Common myeloid progenitor, CD34-positive (primary cell): ENCODE data around the gene ADAMTSL2.
A peak's percentile ranks its signal among the peaks of the same experiment; 100 is the strongest.

Experiments
- CTCF ChIA-PET: fragments of 350-600 bp; sonication (Branson Sonifier 250); formaldehyde crosslinking; loops from one replicate; lab custom pipeline; 2021; ENCODE audit warnings: antibody characterized with exemption; lab: Charles Lee
- POLR2A ChIA-PET: fragments of 350-600 bp; sonication (Branson Sonifier 250); formaldehyde crosslinking; loops from one replicate; lab custom pipeline; 2021; ENCODE audit warnings: antibody characterized with exemption; lab: Charles Lee
- DNase-seq, 3 donors: peaks; one replicate each; pipeline versions ENCODE4 v3.0.0 to v3.0.0-alpha.2; 2013
- H3K27ac ChIP-seq, 2 experiments: 1 replicate in 1 of 2; 2 replicates in 1 of 2; pipeline ENCODE4 v1.7.0; 2013; ENCODE audit warnings: inconsistent platforms in 2 of 2, low read length in 2 of 2, mild to moderate bottlenecking in 2 of 2, low read depth in 1 of 2, moderate library complexity in 1 of 2; ENCODE audit not compliant: severe bottlenecking in 2 of 2, insufficient read depth in 1 of 2, poor library complexity in 1 of 2
- H3K27me3 ChIP-seq, 5 experiments: replicated peaks in 2 of 5; 1 replicate in 3 of 5; 2 replicates in 2 of 5; pipeline versions ENCODE4 v1.6.1 to v1.7.0; 2013; ENCODE audit warnings: low read length in 4 of 5, mild to moderate bottlenecking in 2 of 5, moderate library complexity in 2 of 5, inconsistent platforms in 1 of 5; ENCODE audit not compliant: insufficient read depth in 5 of 5, control insufficient read depth in 4 of 5
- H3K36me3 ChIP-seq, 4 experiments: 1 replicate in 2 of 4; 2 replicates in 2 of 4; pipeline versions ENCODE4 v1.6.1 to v1.7.0; 2013; ENCODE audit warnings: low read length in 3 of 4, control low read depth in 1 of 4, mild to moderate bottlenecking in 1 of 4; ENCODE audit not compliant: control insufficient read depth in 4 of 4, insufficient read depth in 4 of 4
- H3K4me1 ChIP-seq, 4 experiments: 1 replicate in 3 of 4; 2 replicates in 1 of 4; pipeline versions ENCODE4 v1.6.1 to v1.7.1; 2013; ENCODE audit warnings: low read length in 3 of 4, mild to moderate bottlenecking in 3 of 4, control low read depth in 1 of 4, inconsistent platforms in 1 of 4, moderate library complexity in 1 of 4; ENCODE audit not compliant: control insufficient read depth in 4 of 4, insufficient read depth in 4 of 4; ENCODE audit errors: control extremely low read depth in 1 of 4
- H3K4me3 ChIP-seq, 7 experiments: 1 replicate in 4 of 7; 2 replicates in 3 of 7; pipeline versions ENCODE4 v1.5.1 to v1.7.0; 2013; ENCODE audit warnings: mild to moderate bottlenecking in 7 of 7, low read length in 6 of 7, moderate library complexity in 6 of 7, inconsistent platforms in 2 of 7, low read depth in 2 of 7, control low read depth in 1 of 7; ENCODE audit not compliant: insufficient read depth in 4 of 7, control insufficient read depth in 1 of 7; ENCODE audit errors: extremely low read depth in 1 of 7
- H3K9me3 ChIP-seq, 5 experiments: 1 replicate in 4 of 5; 2 replicates in 1 of 5; pipeline versions ENCODE4 v1.6.1 to v1.7.1; 2013; ENCODE audit warnings: low read length in 4 of 5, mild to moderate bottlenecking in 2 of 5, inconsistent platforms in 1 of 5, low read depth in 1 of 5, moderate library complexity in 1 of 5; ENCODE audit not compliant: control insufficient read depth in 4 of 5, insufficient read depth in 2 of 5; ENCODE audit errors: control extremely low read depth in 1 of 5
- WGBS: methylation state at CpG from one replicate; pipeline ENCODE4 v1.1.5; 2013; ENCODE audit not compliant: insufficient coverage; 5-methylcytosine and 5-hydroxymethylcytosine counted together

The ADAMTSL2 gene

DNA sequence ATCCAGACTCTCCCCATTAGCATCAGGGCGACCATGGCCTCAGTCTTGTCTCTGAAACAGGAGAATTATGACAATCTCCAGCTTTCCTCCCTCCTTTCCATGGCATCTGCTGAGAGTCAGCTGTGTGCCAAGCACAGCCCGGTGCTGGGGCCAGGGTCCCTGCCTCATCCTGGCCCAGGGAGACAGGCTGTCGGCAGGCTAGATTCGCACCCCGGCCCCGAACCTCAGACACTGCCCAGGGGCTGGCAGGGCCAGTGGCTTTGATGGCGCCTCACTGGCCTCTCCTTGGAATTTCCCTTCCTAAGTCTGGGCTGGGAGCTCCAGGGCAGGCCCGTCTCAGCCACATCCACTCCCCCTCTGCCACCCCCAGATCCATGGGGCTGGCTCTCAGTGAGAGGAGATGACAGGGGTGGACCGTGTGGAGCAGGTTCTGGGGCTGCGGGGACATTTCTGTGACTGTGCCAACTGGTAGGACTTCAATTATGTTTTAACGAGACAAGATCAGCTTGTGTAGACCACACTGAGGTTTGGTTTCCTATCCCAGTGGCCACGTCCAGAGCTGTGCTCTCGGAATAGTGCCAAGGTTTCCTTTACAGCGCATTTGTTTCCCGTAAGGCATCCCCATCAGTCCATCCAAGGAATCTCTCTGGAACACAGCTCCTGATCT is 59.2 kb downstream of the ADAMTSL2 start:
- no peaks in the 10 kb centered on the region for H3K4me1 ChIP-seq
- no peak overlapping the region for H3K27ac ChIP-seq
- WGBS = 87% methylated on average over 13 of the region's 15 CpGs
- H3K36me3 ChIP-seq = no peaks in the 10 kb centered on the region
- ChIA-PET CTCF (no interaction called here), POLR2A (no interaction called here)
- no peak for DNase-seq
- H3K4me3 ChIP-seq = no peak overlapping the region
- H3K27me3 ChIP-seq = peaks cover 0 to 10% (median 0%) of the 10 kb centered on the region in 5 experiments
- peaks cover 3 to 26% (median 20%) of the 10 kb centered on the region in 5 experiments for H3K9me3 ChIP-seq

DNA sequence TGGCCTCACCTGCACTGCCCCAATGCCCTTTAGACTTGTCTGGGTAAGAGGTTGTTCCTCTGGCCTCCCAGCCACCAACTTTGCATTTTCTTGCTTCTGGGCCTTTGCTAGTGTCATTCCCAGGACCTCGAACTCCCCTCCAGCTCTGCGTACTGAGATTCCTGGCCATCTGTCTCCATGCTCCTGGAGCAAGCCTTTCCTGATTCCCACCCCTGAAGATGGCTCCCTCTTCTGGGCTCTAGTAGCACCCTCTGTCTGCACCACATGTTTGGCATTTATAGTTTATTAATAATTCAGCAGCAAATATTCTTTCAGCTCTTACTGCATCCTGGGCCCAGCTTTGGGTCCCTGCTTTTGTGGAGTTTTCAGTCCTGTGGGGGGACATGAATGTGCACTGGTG is 59.8 kb downstream of the ADAMTSL2 start:
- H3K4me3 ChIP-seq = no peak overlapping the region
- no peaks in the 10 kb centered on the region for H3K4me1 ChIP-seq
- H3K27ac ChIP-seq = no peak overlapping the region
- WGBS = no CpG with 5 or more reads among the region's 2 CpGs
- peaks cover 0 to 10% (median 0%) of the 10 kb centered on the region in 5 experiments for H3K27me3 ChIP-seq
- ChIA-PET CTCF (no interaction called here), POLR2A (no interaction called here)
- DNase-seq = no peak
- no peaks in the 10 kb centered on the region for H3K36me3 ChIP-seq
- peaks cover 3 to 30% (median 20%) of the 10 kb centered on the region in 5 experiments for H3K9me3 ChIP-seq

DNA sequence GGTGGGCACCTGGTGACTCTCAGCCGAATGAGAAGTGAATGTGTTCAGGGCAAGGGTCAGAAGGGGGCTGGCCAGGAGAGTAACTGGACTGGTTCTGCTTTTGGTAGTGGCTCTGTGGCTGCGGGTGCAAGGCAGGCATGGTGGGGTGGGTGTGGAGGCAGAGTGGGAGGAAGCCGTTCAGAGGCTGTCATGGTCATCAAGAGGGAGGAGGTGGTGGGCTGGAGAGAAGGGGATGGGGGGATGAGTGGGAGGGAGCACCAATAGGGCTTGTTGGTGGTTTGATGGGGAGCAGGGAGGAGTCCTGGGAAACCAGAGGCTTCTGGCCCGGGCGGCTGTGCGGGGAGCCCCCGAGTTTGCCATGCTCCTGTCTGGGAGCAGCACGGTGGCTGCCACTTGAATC is 61.4 kb downstream of the ADAMTSL2 start:
- Histone ChIP-seq H3K36me3 (no peaks in the 10 kb centered on the region), H3K9me3 (peaks cover 3 to 30% (median 20%) of the 10 kb centered on the region in 5 experiments), H3K27me3 (peaks cover 0 to 1% (median 0%) of the 10 kb centered on the region in 5 experiments), H3K27ac (no peak overlapping the region), H3K4me1 (no peaks in the 10 kb centered on the region), H3K4me3 (no peak overlapping the region)
- CTCF ChIA-PET = no interaction called here
- WGBS = 71% methylated on average over 3 of the region's 8 CpGs
- DNase-seq = no peak
- POLR2A ChIA-PET = no interaction called here

DNA sequence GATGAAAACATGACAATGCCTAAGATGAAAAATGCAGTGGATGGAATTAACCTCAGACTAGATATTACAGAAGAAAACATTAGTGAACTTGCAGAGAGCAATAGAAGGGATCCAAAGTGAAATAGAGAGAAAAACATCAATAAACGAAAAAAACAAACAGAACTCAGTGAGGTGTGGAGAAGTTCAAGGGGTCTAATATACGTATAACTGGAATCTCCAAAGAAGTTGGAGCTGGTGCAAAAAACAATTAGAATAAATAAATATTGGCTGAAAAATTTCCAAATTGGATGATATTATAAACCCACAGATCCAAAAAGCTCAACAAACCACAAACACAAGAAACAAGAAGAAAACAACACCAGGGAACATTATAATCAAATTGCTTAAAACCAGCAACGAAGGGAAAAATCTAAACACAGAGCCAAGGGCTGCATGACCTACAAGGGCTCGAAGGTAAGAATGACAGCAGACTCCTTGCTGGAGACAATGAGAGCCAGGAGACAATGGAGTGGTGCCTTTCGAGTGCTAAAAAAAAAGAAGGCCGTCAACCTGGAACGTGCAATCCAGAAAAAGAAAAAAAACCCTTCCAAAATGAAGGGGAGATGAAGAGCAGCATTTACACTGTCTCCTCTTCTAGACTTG is 62.9 kb downstream of the ADAMTSL2 start:
- peaks cover 0 to 6% (median 2%) of the 10 kb centered on the region in 5 experiments for H3K27me3 ChIP-seq
- no peaks in the 10 kb centered on the region for H3K36me3 ChIP-seq
- peaks cover 3 to 30% (median 20%) of the 10 kb centered on the region in 5 experiments for H3K9me3 ChIP-seq
- H3K4me1 ChIP-seq = no peaks in the 10 kb centered on the region
- 83% methylated on average over 3 of the region's 7 CpGs for WGBS
- ChIA-PET POLR2A (no interaction called here), CTCF (interaction anchor here (1.0 to 1.2 kb wide), 2 partner anchors 122 to 129 kb away, joined by 3 read pairs; no protein-coding TSS in a partner anchor)
- no peak overlapping the region for H3K4me3 ChIP-seq
- DNase-seq = peak; percentile 27 to 56 (median 49)
- H3K27ac ChIP-seq = no peak overlapping the region

DNA sequence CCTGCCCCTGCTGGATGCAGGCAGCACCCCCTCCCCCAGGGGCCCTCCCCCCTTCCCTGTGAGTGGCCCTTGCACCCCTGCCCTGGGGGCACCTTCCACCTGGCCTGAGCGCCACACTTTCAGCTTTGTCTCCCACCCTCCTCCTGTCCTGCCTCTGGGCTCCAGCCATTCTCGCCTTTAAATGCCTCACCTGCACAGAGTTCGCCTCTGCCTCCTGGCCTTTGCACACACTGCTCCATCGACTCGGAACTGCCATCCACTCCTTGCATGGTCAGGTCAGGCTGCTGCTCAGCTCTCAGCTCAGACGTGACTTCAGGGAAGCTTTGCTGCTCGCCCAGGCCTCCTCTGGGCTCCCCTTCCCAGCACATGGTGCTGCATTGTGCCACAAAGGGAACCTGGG is 64.5 kb downstream of the ADAMTSL2 start:
- H3K27me3 ChIP-seq = peaks cover 0 to 16% (median 2%) of the 10 kb centered on the region in 5 experiments
- no peaks in the 10 kb centered on the region for H3K4me1 ChIP-seq
- no peaks in the 10 kb centered on the region for H3K36me3 ChIP-seq
- WGBS = 100% methylated on average over 6 of the region's 7 CpGs
- no peak for DNase-seq
- POLR2A ChIA-PET = no interaction called here
- CTCF ChIA-PET = no interaction called here
- no peak overlapping the region for H3K27ac ChIP-seq
- peaks cover 3 to 30% (median 20%) of the 10 kb centered on the region in 5 experiments for H3K9me3 ChIP-seq
- H3K4me3 ChIP-seq = no peak overlapping the region

DNA sequence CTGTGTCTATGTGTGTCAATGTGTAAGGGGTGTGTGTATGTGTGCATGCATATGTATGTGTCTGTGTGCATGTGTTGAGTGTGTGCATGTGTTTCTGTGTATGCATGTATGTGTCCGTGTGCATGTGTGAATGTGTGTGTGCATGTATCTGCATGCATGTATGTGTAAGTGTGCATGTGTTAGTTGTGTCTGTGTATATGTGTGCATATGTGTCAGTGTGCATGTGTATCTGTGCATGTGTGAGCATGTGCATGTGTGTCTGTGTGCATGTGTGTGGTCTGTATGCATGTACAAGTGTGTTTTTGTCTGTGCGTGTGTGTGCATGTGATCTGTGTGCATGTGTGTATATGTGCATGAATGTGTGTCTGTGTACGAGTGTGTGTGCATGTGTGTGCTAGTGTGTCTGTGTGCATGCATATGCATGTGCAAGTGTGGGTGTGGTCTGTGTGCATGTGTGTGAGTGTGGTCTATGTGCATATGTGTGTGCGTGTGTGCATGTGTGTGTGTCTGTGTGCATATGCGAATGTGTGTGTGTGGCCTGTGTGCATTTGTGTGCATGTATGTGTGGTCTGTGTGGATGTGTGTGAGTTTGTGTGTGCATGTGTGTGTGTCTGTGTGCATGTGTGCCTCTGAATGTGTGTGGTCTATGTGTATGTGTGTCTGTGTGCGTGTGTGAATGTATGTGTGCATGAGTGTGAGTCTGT is 65.1 kb downstream of the ADAMTSL2 start:
- H3K36me3 ChIP-seq = no peaks in the 10 kb centered on the region
- POLR2A ChIA-PET = no interaction called here
- H3K27ac ChIP-seq = no peak overlapping the region
- peaks cover 3 to 30% (median 20%) of the 10 kb centered on the region in 5 experiments for H3K9me3 ChIP-seq
- CTCF ChIA-PET = no interaction called here
- H3K4me1 ChIP-seq = no peaks in the 10 kb centered on the region
- WGBS = 100% methylated on average over 4 of the region's 6 CpGs
- DNase-seq = no peak
- H3K27me3 ChIP-seq = peaks cover 0 to 17% (median 2%) of the 10 kb centered on the region in 5 experiments
- H3K4me3 ChIP-seq = no peak overlapping the region
